ENCODE results near the gene DNAH17. TPM values are rescaled to one million over a fixed set of nuclear protein-coding genes. Genes with fewer than 3 reads are reported as not detected.

The DNAH17 gene
- total and polyA plus RNA-seq, 2 of the 8 experiments (the other 6 are each of a cell fraction or from before 2014, with no cell fraction given), result 0.14 to 0.67 TPM

- H3K79me1 ChIP-seq (ENCODE audit: low read depth, low read length), result peaks cover 22% of the 10 kb centered on the region
- H3K9me3 ChIP-seq (ENCODE audit: insufficient read depth in 2 of 2, low read depth in 1 of 2, low read length in 1 of 2), result no peaks in the 10 kb centered on the region
- 98% methylated on average over 11 of the region's 11 CpGs; no CpG with 5 or more reads in 1 of the 2 experiments for WGBS, 2 experiments (ENCODE audit: extremely low coverage in 1 of 2, insufficient coverage in 1 of 2, insufficient read length in 1 of 2, insufficient replicate concordance in 2 of 2, low coverage in 1 of 2, low lambda C conversion rate in 2 of 2, missing lambda C conversion rate in 1 of 2)
- no peak overlapping the region for H2BK5ac ChIP-seq (ENCODE audit: low read depth, low read length)
- no peak overlapping the region for H3K4ac ChIP-seq (replicated peaks; ENCODE audit: insufficient read length, low read depth, low read length)
- H3K4me3 ChIP-seq (ENCODE audit: extremely low read depth in 1 of 4, insufficient read depth in 2 of 4, low read depth in 3 of 4, low read length in 4 of 4), result no peak overlapping the region
- peaks cover 11 to 35% of the 10 kb centered on the region in 2 experiments for H4K20me1 ChIP-seq (replicated peaks in 1 of 2; ENCODE audit: control insufficient read depth in 1 of 2, insufficient read depth in 2 of 2, low read length in 2 of 2)
- H3K23ac ChIP-seq (ENCODE audit: insufficient read length), result no peak overlapping the region
- H2BK20ac ChIP-seq (ENCODE audit: low read length), result no peak overlapping the region
- peaks cover 2 to 8% (median 4%) of the 10 kb centered on the region in 4 experiments for H3K4me1 ChIP-seq (replicated peaks in 1 of 4; ENCODE audit: control insufficient read depth in 3 of 4, insufficient read depth in 4 of 4, low read length in 3 of 4)
- no peaks in the 10 kb centered on the region for H3K27me3 ChIP-seq (replicated peaks in 1 of 4; ENCODE audit: control insufficient read depth in 3 of 4, extremely low read depth in 1 of 4, insufficient read depth in 3 of 4, low read length in 3 of 4)
- no peak overlapping the region for H3K18ac ChIP-seq (ENCODE audit: extremely low read depth, low read length)
- TF ChIP-seq SP4 (IDR thresholded peaks at IDR 0.05; ENCODE audit: low read length), result no peak
- H3K79me2 ChIP-seq (ENCODE audit: control insufficient read depth in 1 of 2, insufficient read depth in 2 of 2, low read length in 2 of 2), result peaks cover 41 to 93% of the 10 kb centered on the region in 2 experiments
- no peak overlapping the region for H2BK12ac ChIP-seq (ENCODE audit: low read depth, low read length)
- DNase-seq (ENCODE audit: low read depth in 1 of 2, low spot score in 2 of 2) (no peak), FAIRE-seq (no peak)
- H2AFZ ChIP-seq (ENCODE audit: low read length), result no peak overlapping the region
- POLR2A ChIA-PET (ENCODE audit: partially characterized antibody), result interaction anchor here (1.4 to 1.9 kb wide), 3 partner anchors 13 to 33 kb away, joined by 4 to 7 read pairs (median 5); partner anchors contain the start of gene PGS1
- H2BK120ac ChIP-seq (replicated peaks; ENCODE audit: low read depth, low read length), result no peak overlapping the region
- no peak overlapping the region for H3K9ac ChIP-seq (replicated peaks in 1 of 4; ENCODE audit: extremely low read depth in 1 of 4, low read depth in 3 of 4, low read length in 3 of 4)
- no peak overlapping the region for H3K56ac ChIP-seq (replicated peaks; ENCODE audit: insufficient read length, low read depth, low read length)
- no peak overlapping the region for H3K4me2 ChIP-seq (ENCODE audit: insufficient read depth in 1 of 2, low read depth in 2 of 2, low read length in 2 of 2)
- no peak overlapping the region for H3K14ac ChIP-seq (ENCODE audit: insufficient read length)
- CTCF ChIA-PET (ENCODE audit: partially characterized antibody), result interaction anchor here (0.5 to 4.0 kb wide), 15 partner anchors 9 to 1544 kb away, joined by 3 to 45 read pairs (median 4); no protein-coding TSS in a partner anchor
- no peak overlapping the region for H2AK5ac ChIP-seq (ENCODE audit: low read depth, low read length)
- H4K91ac ChIP-seq (replicated peaks; ENCODE audit: insufficient read length, low read length), result no peak overlapping the region
- H4K5ac ChIP-seq (ENCODE audit: insufficient read length, low read depth, low read length), result no peak overlapping the region
- no peak overlapping the region for H3K27ac ChIP-seq (ENCODE audit: low read depth, low read length)
- no peaks in the 10 kb centered on the region; the same call in 1 of the 2 replicates for H3K23me2 ChIP-seq (ENCODE audit: low read depth, low read length)
- H2BK15ac ChIP-seq (ENCODE audit: low read length), result no peak overlapping the region
- H3K36me3 ChIP-seq (ENCODE audit: control insufficient read depth in 2 of 4, insufficient read depth in 4 of 4, low read length in 3 of 4), result peaks cover 0 to 12% (median 5%) of the 10 kb centered on the region in 4 experiments; a peak in 5 of 8 replicates
- no peak overlapping the region; the same call in 1 of the 2 replicates for H4K8ac ChIP-seq (ENCODE audit: extremely low read depth, insufficient read depth, low read length)
Measured at GRCh38 chr17:78391051-78391431, 186.2 kb downstream of the DNAH17 start.
